A549 treated with DMSO at 1 μM for 4 hours (cell line): ENCODE results near the gene ACTC1. TPM values are rescaled to one million over a fixed set of nuclear protein-coding genes. Genes with fewer than 3 reads are reported as not detected.

Experiments
- total RNA-seq: library from RNA; stranded (reverse); fragments of 200-300 nt; extraction: Qiagen RNA extraction; gene quantifications from 5 replicates; pipeline ENCODE4 v1.2.3, GENCODE V29; 2022; ENCODE audit warnings: low read depth

The ACTC1 gene
- total RNA-seq: 0.10 to 0.52 TPM (median 0.25 TPM) in 5 replicates

GRCh38 chr15:34795267-34796081 lies at the start of gene ACTC1:
TSS of gene ACTC1 (minus strand) at chr15:34795549. CDS start at chr15:34794808, 741 bp downstream.

GRCh38 chr15:34754674-34755418 lies 40.5 kb downstream of the ACTC1 start, which contains the start of gene GJD2:
TSS of gene GJD2 (minus strand) at chr15:34754998. CDS start at chr15:34754488, 510 bp downstream.

Other genes starting within 250 kb of the ACTC1 start
- 11.6 to 19.0 TPM (median 17.2 TPM) in 5 replicates for gene GOLGA8B, start 211.9 kb downstream of the ACTC1 start, total RNA-seq
- not detected in 5 replicates for gene GJD2, start 40.6 kb downstream of the ACTC1 start, total RNA-seq
- 24.5 to 38.2 TPM (median 35.0 TPM) in 5 replicates for gene AQR, start 174.2 kb upstream of the ACTC1 start, total RNA-seq
- gene ZNF770, start 192.7 kb upstream of the ACTC1 start, total RNA-seq: 14.8 to 22.1 TPM (median 18.9 TPM) in 5 replicates